ENCODE measurements around the gene ITSN2. TPM values are rescaled to one million over a fixed set of nuclear protein-coding genes. Genes with fewer than 3 reads are reported as not detected.
A peak's percentile ranks its signal among the peaks of the same experiment; 100 is the strongest.

The ITSN2 gene
- total RNA-seq, 1 donor from 2014 or later: 10.4 TPM

DNA sequence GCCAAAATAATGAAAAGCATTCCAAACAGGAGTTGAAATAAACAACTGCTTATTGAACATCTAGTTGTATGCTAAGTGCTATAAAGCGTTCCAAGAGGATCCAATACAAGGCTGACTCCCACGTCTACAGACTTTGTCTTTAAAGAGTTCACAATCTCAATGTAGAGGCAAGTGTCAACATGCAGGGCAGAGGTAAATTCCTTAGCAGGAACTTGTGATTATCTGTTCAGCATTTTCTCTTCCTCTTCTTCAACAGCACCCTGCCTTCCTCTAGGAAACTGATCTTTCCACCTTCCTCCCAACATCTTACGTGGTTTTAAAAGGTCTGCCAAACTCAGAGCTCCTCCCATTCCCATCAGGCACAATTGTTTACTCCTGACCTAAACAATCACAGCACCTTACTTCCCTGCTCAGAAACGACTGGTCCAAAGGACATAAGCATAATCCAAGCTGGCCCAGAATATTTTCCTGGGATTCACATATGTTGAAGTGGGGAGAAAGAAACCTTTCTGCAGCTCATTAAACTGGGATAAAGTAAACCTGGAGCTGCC, 83.9 kb downstream of the ITSN2 start:
- H3K9me3 ChIP-seq (ENCODE audit: low read depth): no peaks in the 10 kb centered on the region
- H3K27ac ChIP-seq: no peak overlapping the region
- no peaks in the 10 kb centered on the region for H3K27me3 ChIP-seq
- no peak overlapping the region for H3K9ac ChIP-seq
- no peaks in the 10 kb centered on the region for H3K79me2 ChIP-seq (ENCODE audit: low read depth)
- peaks cover 7% of the 10 kb centered on the region for H3K4me1 ChIP-seq
- H3K36me3 Mint-ChIP-seq: peaks cover 2% of the 10 kb centered on the region
- no peaks in the 10 kb centered on the region for H3K36me3 ChIP-seq
- H3K9me3 Mint-ChIP-seq: no peaks in the 10 kb centered on the region
- no peaks in the 10 kb centered on the region for H3F3A ChIP-seq (ENCODE audit: low read depth)
- H3K27me3 Mint-ChIP-seq (ENCODE audit: insufficient read depth, low read depth): no peaks in the 10 kb centered on the region
- H3K4me3 Mint-ChIP-seq: no peak overlapping the region
- H3K27ac Mint-ChIP-seq: no peak overlapping the region
- DNase-seq (ENCODE audit: low spot score): no peak
- no peaks in the 10 kb centered on the region for H3K4me1 Mint-ChIP-seq
- H3K4me3 ChIP-seq: no peak overlapping the region
- H4K20me1 ChIP-seq (ENCODE audit: low read depth): no peaks in the 10 kb centered on the region
- H2AFZ ChIP-seq (replicated peaks): no peak overlapping the region
- H3K4me2 ChIP-seq: peak overlapping the region; percentile 5
- no peak for TF ChIP-seq EZH2 (IDR thresholded peaks at IDR 0.05)
- TF ChIP-seq, protein P1, sequence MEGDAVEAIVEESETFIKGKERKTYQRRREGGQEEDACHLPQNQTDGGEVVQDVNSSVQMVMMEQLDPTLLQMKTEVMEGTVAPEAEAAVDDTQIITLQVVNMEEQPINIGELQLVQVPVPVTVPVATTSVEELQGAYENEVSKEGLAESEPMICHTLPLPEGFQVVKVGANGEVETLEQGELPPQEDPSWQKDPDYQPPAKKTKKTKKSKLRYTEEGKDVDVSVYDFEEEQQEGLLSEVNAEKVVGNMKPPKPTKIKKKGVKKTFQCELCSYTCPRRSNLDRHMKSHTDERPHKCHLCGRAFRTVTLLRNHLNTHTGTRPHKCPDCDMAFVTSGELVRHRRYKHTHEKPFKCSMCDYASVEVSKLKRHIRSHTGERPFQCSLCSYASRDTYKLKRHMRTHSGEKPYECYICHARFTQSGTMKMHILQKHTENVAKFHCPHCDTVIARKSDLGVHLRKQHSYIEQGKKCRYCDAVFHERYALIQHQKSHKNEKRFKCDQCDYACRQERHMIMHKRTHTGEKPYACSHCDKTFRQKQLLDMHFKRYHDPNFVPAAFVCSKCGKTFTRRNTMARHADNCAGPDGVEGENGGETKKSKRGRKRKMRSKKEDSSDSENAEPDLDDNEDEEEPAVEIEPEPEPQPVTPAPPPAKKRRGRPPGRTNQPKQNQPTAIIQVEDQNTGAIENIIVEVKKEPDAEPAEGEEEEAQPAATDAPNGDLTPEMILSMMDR (IDR thresholded peaks at IDR 0.05): no peak
- TF ChIP-seq EZH2phosphoT487 (IDR thresholded peaks at IDR 0.05): no peak

DNA sequence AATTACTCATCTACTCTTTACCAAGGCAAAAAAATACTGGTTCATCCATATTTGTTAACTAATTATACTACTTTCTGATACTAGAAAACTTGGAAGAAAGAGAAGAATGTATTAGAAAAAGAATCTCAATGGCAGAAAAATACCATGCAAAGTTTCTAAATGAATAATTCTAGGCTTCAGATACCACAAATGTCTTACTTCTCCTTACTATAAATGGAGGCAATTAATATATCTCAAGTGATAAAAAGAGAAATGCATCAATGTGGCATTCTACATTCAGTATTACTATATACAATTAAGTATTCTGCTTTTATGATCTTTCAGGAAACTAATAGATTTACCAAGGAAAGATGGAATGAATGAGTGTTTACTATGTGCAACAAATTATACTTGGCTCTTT, 85.5 kb downstream of the ITSN2 start:
- H3K79me2 ChIP-seq (ENCODE audit: low read depth): no peaks in the 10 kb centered on the region
- TF ChIP-seq, protein P1 (IDR thresholded peaks at IDR 0.05): no peak
- TF ChIP-seq EZH2 (IDR thresholded peaks at IDR 0.05): no peak
- no peak for TF ChIP-seq EZH2phosphoT487 (IDR thresholded peaks at IDR 0.05)
- no peaks in the 10 kb centered on the region for H3K36me3 ChIP-seq
- no peaks in the 10 kb centered on the region for H3K9me3 ChIP-seq (ENCODE audit: low read depth)
- H2AFZ ChIP-seq (replicated peaks): no peak overlapping the region
- no peak overlapping the region for H3K9ac ChIP-seq
- Mint-ChIP-seq H3K4me3 (no peak overlapping the region), H3K9me3 (no peaks in the 10 kb centered on the region), H3K27me3 (ENCODE audit: insufficient read depth, low read depth) (no peaks in the 10 kb centered on the region), H3K4me1 (no peaks in the 10 kb centered on the region), H3K27ac (no peak overlapping the region), H3K36me3 (peaks cover 2% of the 10 kb centered on the region)
- no peak for DNase-seq (ENCODE audit: low spot score)
- no peak overlapping the region for H3K4me3 ChIP-seq
- H3K27ac ChIP-seq: no peak overlapping the region
- no peaks in the 10 kb centered on the region for H4K20me1 ChIP-seq (ENCODE audit: low read depth)
- H3K4me2 ChIP-seq: no peak overlapping the region
- peaks cover 7% of the 10 kb centered on the region for H3K4me1 ChIP-seq
- H3K27me3 ChIP-seq: no peaks in the 10 kb centered on the region
- no peaks in the 10 kb centered on the region for H3F3A ChIP-seq (ENCODE audit: low read depth)

DNA sequence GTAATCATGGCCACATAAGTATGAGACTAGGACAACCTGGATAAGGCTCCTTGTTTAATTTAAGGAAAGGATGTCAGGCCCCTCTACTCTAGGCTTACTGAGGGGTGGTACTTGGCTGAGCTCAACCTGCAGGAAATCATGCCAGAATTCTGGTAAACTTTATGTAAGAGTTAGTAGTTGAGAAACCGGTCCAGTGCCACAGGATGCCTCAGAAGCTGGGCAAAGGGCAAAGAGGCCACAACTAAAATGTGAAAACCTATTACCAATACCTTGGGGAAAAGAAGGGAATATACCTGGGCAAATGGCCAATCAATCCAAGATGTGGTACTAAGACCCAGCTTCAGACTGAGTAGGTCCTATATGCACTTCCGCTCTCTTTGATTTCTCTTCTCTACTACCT, 86.7 kb downstream of the ITSN2 start:
- Histone ChIP-seq H3K9me3 (ENCODE audit: low read depth) (no peaks in the 10 kb centered on the region), H2AFZ (replicated peaks) (no peak overlapping the region), H3K4me3 (no peak overlapping the region), H3K36me3 (no peaks in the 10 kb centered on the region), H3F3A (ENCODE audit: low read depth) (no peaks in the 10 kb centered on the region), H3K27ac (no peak overlapping the region), H3K4me2 (no peak overlapping the region), H3K79me2 (ENCODE audit: low read depth) (no peaks in the 10 kb centered on the region), H4K20me1 (ENCODE audit: low read depth) (no peaks in the 10 kb centered on the region), H3K9ac (no peak overlapping the region), H3K4me1 (peaks cover 7% of the 10 kb centered on the region), H3K27me3 (no peaks in the 10 kb centered on the region)
- Mint-ChIP-seq H3K27ac (no peak overlapping the region), H3K9me3 (no peaks in the 10 kb centered on the region), H3K27me3 (ENCODE audit: insufficient read depth, low read depth) (no peaks in the 10 kb centered on the region), H3K4me1 (no peaks in the 10 kb centered on the region), H3K4me3 (no peak overlapping the region), H3K36me3 (peaks cover 2% of the 10 kb centered on the region)
- TF ChIP-seq EZH2phosphoT487 (IDR thresholded peaks at IDR 0.05) (no peak), EZH2 (IDR thresholded peaks at IDR 0.05) (no peak)
- TF ChIP-seq, protein P1 (IDR thresholded peaks at IDR 0.05): no peak
- no peak for DNase-seq (ENCODE audit: low spot score)

Measured in neural progenitor cell (in vitro differentiated cells).